CD4-positive, alpha-beta memory T cell (primary cell): ENCODE measurements around the gene ZNF578. TPM values are rescaled to one million over a fixed set of nuclear protein-coding genes. Genes with fewer than 3 reads are reported as not detected.
"Not testable (repeated sequence)": the region's sequence is repeated elsewhere in the genome, so short reads cannot be mapped to it uniquely, and the experiment has no call there.

ENCODE experiments used
- CTCF ChIA-PET: fragments of 350-600 bp; sonication (Branson Sonifier 250); formaldehyde crosslinking; loops from one replicate; lab custom pipeline; 2021; ENCODE audit warnings: inconsistent platforms; ENCODE audit not compliant: partially characterized antibody; lab: Charles Lee
- POLR2A ChIA-PET: fragments of 350-600 bp; sonication (Branson Sonifier 250); formaldehyde crosslinking; loops from one replicate; lab custom pipeline; 2021; ENCODE audit not compliant: partially characterized antibody; lab: Charles Lee
- DNase-seq, 5 donors: peaks; one replicate each; pipeline versions ENCODE4 v3.0.0 to v3.0.0-alpha.2; 2020 to 2022; ENCODE audit warnings: mixed read lengths in 1 of 5
- H3K27ac ChIP-seq: one replicate; pipeline ENCODE4 v1.7.0; 2013; ENCODE audit warnings: low read depth, low read length
- H3K27me3 ChIP-seq: 2 replicates; pipeline ENCODE4 v1.7.0; 2013; ENCODE audit warnings: mild to moderate bottlenecking, low read length, moderate library complexity; ENCODE audit not compliant: insufficient read depth
- H3K36me3 ChIP-seq: 2 replicates; pipeline ENCODE4 v1.7.0; 2013; ENCODE audit warnings: mild to moderate bottlenecking, low read length, moderate library complexity; ENCODE audit not compliant: insufficient read depth
- H3K4me1 ChIP-seq: 2 replicates; pipeline ENCODE4 v1.7.0; 2013; ENCODE audit warnings: mild to moderate bottlenecking, low read length, moderate library complexity; ENCODE audit not compliant: insufficient read depth
- H3K4me3 ChIP-seq, 2 donors: one replicate each; pipeline ENCODE4 v1.7.0; 2013; ENCODE audit warnings: low read length in 2 of 2, mild to moderate bottlenecking in 1 of 2
- H3K9me3 ChIP-seq, 2 donors: one replicate each; pipeline ENCODE4 v1.7.0; 2013; ENCODE audit warnings: low read length in 2 of 2, control low read depth in 1 of 2; ENCODE audit not compliant: control insufficient read depth in 1 of 2
- H3K27ac Mint-ChIP-seq, 7 donors: one replicate each; pipeline ENCODE4 v1.8.0; 2020 to 2021; ENCODE audit warnings: mixed read lengths in 7 of 7, mild to moderate bottlenecking in 6 of 7, inconsistent platforms in 3 of 7, moderate library complexity in 3 of 7
- H3K27me3 Mint-ChIP-seq, 2 donors: one replicate each; pipeline ENCODE4 v1.8.0; 2020 to 2021; ENCODE audit warnings: mixed read lengths in 2 of 2
- H3K36me3 Mint-ChIP-seq, 2 donors: one replicate each; pipeline ENCODE4 v1.8.0; 2020 to 2021; ENCODE audit warnings: mixed read lengths in 2 of 2, inconsistent platforms in 1 of 2, mild to moderate bottlenecking in 1 of 2
- H3K4me1 Mint-ChIP-seq, 4 donors: one replicate each; pipeline ENCODE4 v1.8.0; 2020 to 2021; ENCODE audit warnings: mixed read lengths in 4 of 4, mild to moderate bottlenecking in 1 of 4
- H3K4me3 Mint-ChIP-seq, 8 donors: one replicate each; pipeline ENCODE4 v1.8.0; 2020 to 2021; ENCODE audit warnings: mixed read lengths in 8 of 8, mild to moderate bottlenecking in 7 of 8, moderate library complexity in 6 of 8, inconsistent platforms in 3 of 8
- H3K9me3 Mint-ChIP-seq, 8 donors: one replicate each; pipeline ENCODE4 v1.8.0; 2020 to 2021; ENCODE audit warnings: mixed read lengths in 8 of 8, mild to moderate bottlenecking in 5 of 8, inconsistent platforms in 3 of 8, moderate library complexity in 1 of 8
- intact Hi-C: fragments of 100-400 bp; cut with micrococcal nuclease; formaldehyde crosslinking; loops from one replicate; pipeline ENCODE4 v1.15.1; 2023
- polyA plus RNA-seq, 2 donors: library from polyadenylated mRNA; unstranded; fragments of 300-500 nt; fragmentation: Illumina TruSeq; gene quantifications; one replicate each; pipeline ENCODE4 v1.2.3, GENCODE V29; 2021
- total RNA-seq, 2 experiments: library from RNA; stranded (reverse); gene quantifications; one replicate each; pipeline ENCODE4 v1.2.3, GENCODE V29; 2021

ZNF578 gene
- total and polyA plus RNA-seq, 4 experiments from 2014 or later: 1.9 to 4.9 (median 3.2) TPM

GRCh38 chr19:52516191-52516590 is 62.8 kb downstream of the ZNF578 start:
- Histone ChIP-seq H3K27ac (no peak overlapping the region), H3K4me1 (no peaks in the 10 kb centered on the region), H3K36me3 (no peaks in the 10 kb centered on the region), H3K4me3 (no peak overlapping the region), H3K27me3 (no peaks in the 10 kb centered on the region), H3K9me3 (peaks cover 0 to 10% of the 10 kb centered on the region in 2 donors)
- H3K36me3 Mint-ChIP-seq: peaks cover 28 to 32% of the 10 kb centered on the region in 2 donors
- intact Hi-C loops: loop anchor here (5.0 kb wide), 1 partner anchor 331 kb away; no protein-coding TSS in a partner anchor
- H3K27me3 Mint-ChIP-seq: peaks cover 4 to 7% of the 10 kb centered on the region in 2 donors
- ChIA-PET CTCF (no interaction called here), POLR2A (no interaction called here)
- no peak for DNase-seq
- peaks cover 0 to 2% (median under 1%) of the 10 kb centered on the region in 4 donors for H3K4me1 Mint-ChIP-seq
- no peak overlapping the region for H3K4me3 Mint-ChIP-seq
- no peak overlapping the region for H3K27ac Mint-ChIP-seq
- H3K9me3 Mint-ChIP-seq: peaks cover 5 to 94% (median 77%) of the 10 kb centered on the region in 8 donors

GRCh38 chr19:52518646-52519045 is 65.3 kb downstream of the ZNF578 start:
- Histone ChIP-seq H3K9me3 (peaks cover 0 to 7% of the 10 kb centered on the region in 2 donors), H3K4me3 (no peak overlapping the region), H3K4me1 (no peaks in the 10 kb centered on the region), H3K27ac (no peak overlapping the region), H3K27me3 (no peaks in the 10 kb centered on the region), H3K36me3 (no peaks in the 10 kb centered on the region)
- Mint-ChIP-seq H3K4me1 (peaks cover 0 to 2% (median under 1%) of the 10 kb centered on the region in 4 donors), H3K27me3 (peaks cover 4 to 7% of the 10 kb centered on the region in 2 donors), H3K9me3 (peaks cover 0 to 88% (median 69%) of the 10 kb centered on the region in 8 donors), H3K36me3 (peaks cover 17 to 19% of the 10 kb centered on the region in 2 donors), H3K4me3 (no peak overlapping the region), H3K27ac (peak overlapping the region in 1 of 7 donors; percentile 7)
- CTCF ChIA-PET: no interaction called here
- DNase-seq: no peak
- intact Hi-C loops: loop anchor here (5.0 kb wide), 1 partner anchor 329 kb away; no protein-coding TSS in a partner anchor
- POLR2A ChIA-PET: no interaction called here

GRCh38 chr19:52519175-52519574 is 65.8 kb downstream of the ZNF578 start:
- H3K27ac ChIP-seq, H3K36me3 ChIP-seq, H3K4me1 ChIP-seq, H3K27ac Mint-ChIP-seq, H3K27me3 Mint-ChIP-seq, H3K4me1 Mint-ChIP-seq, H3K4me3 ChIP-seq, H3K9me3 ChIP-seq, POLR2A ChIA-PET, DNase-seq, CTCF ChIA-PET, H3K4me3 Mint-ChIP-seq, H3K27me3 ChIP-seq: not testable (repeated sequence)
- intact Hi-C loops: loop anchor here (5.0 kb wide), 1 partner anchor 328 kb away; no protein-coding TSS in a partner anchor
- Mint-ChIP-seq H3K36me3 (peaks cover 13 to 14% of the 10 kb centered on the region in 2 donors), H3K9me3 (peaks cover 0 to 83% (median 65%) of the 10 kb centered on the region in 8 donors)

DNA sequence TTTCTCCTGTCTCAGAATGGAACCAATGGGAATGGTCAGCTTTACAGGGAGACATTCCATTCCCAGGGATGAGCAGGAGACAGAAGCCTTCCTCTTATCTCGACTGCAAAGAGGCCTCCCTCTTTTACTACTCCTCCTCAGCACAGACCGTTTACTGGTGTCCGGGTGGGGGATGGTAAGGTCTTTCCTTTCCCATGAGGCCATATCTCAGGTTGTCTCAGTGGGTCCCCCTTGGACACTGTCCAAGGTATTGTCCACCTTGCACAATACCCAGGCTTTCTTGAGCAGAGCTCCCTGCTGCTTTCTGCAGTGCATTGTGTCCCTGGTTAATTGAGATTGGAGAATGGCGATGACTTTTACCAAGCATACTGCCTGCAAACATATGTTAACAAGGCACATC is 66.7 kb downstream of the ZNF578 start:
- no peak overlapping the region for H3K4me3 ChIP-seq
- intact Hi-C loops: no loop called here
- Mint-ChIP-seq H3K27ac (no peak overlapping the region), H3K4me3 (no peak overlapping the region), H3K36me3 (peaks cover 12 to 13% of the 10 kb centered on the region in 2 donors), H3K27me3 (peaks cover 4 to 8% of the 10 kb centered on the region in 2 donors), H3K4me1 (peaks cover 0 to 2% (median under 1%) of the 10 kb centered on the region in 4 donors), H3K9me3 (peaks cover 0 to 78% (median 58%) of the 10 kb centered on the region in 8 donors)
- H3K27ac ChIP-seq: no peak overlapping the region
- no peaks in the 10 kb centered on the region for H3K36me3 ChIP-seq
- no peak for DNase-seq
- POLR2A ChIA-PET: no interaction called here
- no peaks in the 10 kb centered on the region for H3K27me3 ChIP-seq
- CTCF ChIA-PET: no interaction called here
- peaks cover 0 to 7% of the 10 kb centered on the region in 2 donors for H3K9me3 ChIP-seq
- H3K4me1 ChIP-seq: no peaks in the 10 kb centered on the region

GRCh38 chr19:52522551-52522950 is 69.2 kb downstream of the ZNF578 start:
- intact Hi-C loops: no loop called here
- H3K4me3 Mint-ChIP-seq: peak overlapping the region in 1 of 8 donors; percentile 29
- no peak for DNase-seq

DNA sequence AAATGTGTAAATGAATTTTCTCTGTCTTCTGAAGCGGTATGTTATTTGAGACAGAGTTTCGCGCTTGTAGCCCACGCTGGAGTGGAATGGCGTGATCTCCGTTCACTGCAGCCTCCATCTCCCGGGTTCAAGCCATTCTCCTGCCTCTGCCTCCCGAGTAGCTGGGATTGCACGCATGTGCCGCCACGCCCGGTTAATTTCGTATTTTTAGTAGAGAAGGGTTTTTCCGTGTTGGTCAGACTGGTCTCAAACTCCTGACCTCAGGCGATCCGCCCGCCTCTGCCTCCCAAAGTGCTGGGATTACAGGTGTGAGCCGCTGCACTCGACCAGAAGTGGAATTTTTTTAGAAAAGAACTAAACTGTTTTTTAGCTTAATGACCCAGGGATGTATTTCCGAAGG is 70.7 kb downstream of the ZNF578 start:
- no peaks in the 10 kb centered on the region for H3K27me3 ChIP-seq
- DNase-seq: no peak
- no peaks in the 10 kb centered on the region for H3K36me3 ChIP-seq
- H3K4me3 ChIP-seq: no peak overlapping the region
- Mint-ChIP-seq H3K36me3 (peaks cover 10 to 18% of the 10 kb centered on the region in 2 donors), H3K4me1 (peaks cover 12 to 26% (median 16%) of the 10 kb centered on the region in 4 donors), H3K27me3 (peaks cover 0 to 4% of the 10 kb centered on the region in 2 donors), H3K9me3 (peaks cover 0 to 45% (median 32%) of the 10 kb centered on the region in 8 donors), H3K27ac (no peak overlapping the region), H3K4me3 (no peak overlapping the region)
- CTCF ChIA-PET: no interaction called here
- POLR2A ChIA-PET: no interaction called here
- intact Hi-C loops: no loop called here
- no peak overlapping the region for H3K27ac ChIP-seq
- peaks cover 17% of the 10 kb centered on the region for H3K4me1 ChIP-seq
- no peaks in the 10 kb centered on the region for H3K9me3 ChIP-seq

More at GRCh38 chr19:52522551-52522950, 69.2 kb downstream of the ZNF578 start:
- peaks cover 2 to 8% of the 10 kb centered on the region in 2 donors for H3K27me3 Mint-ChIP-seq
- peak overlapping the region in 1 of 7 donors; percentile 52 for H3K27ac Mint-ChIP-seq
- H3K4me1 ChIP-seq: peaks cover 4% of the 10 kb centered on the region
- peaks cover 0 to 59% (median 40%) of the 10 kb centered on the region in 8 donors for H3K9me3 Mint-ChIP-seq
- ChIA-PET CTCF (no interaction called here), POLR2A (no interaction called here)
- H3K36me3 ChIP-seq: no peaks in the 10 kb centered on the region
- no peaks in the 10 kb centered on the region for H3K27me3 ChIP-seq
- H3K4me3 ChIP-seq: no peak overlapping the region
- no peaks in the 10 kb centered on the region for H3K9me3 ChIP-seq
- H3K27ac ChIP-seq: no peak overlapping the region
- peaks cover 2 to 10% (median 5%) of the 10 kb centered on the region in 4 donors for H3K4me1 Mint-ChIP-seq
- H3K36me3 Mint-ChIP-seq: peaks cover 3 to 10% of the 10 kb centered on the region in 2 donors

GRCh38 chr19:52527134-52527955 is 74.0 kb downstream of the ZNF578 start, which contains the start of gene ZNF808:
TSS of gene ZNF808 (plus strand) at chr19:52527668. CDS start at chr19:52543285, 15,617 bp downstream.
- CTCF ChIA-PET: interaction anchor here (0.7 to 1.1 kb wide), 2 partner anchors 39 to 111 kb away, joined by 3 read pairs; no protein-coding TSS in a partner anchor
- peaks cover 0 to 17% (median 11%) of the 10 kb centered on the region in 8 donors for H3K9me3 Mint-ChIP-seq
- peaks cover 18 to 36% (median 26%) of the 10 kb centered on the region in 4 donors for H3K4me1 Mint-ChIP-seq
- H3K27ac ChIP-seq: peak within 1 kb of the TSS; percentile 91
- H3K4me3 ChIP-seq: peak within 1 kb of the TSS; percentile 78 to 98
- POLR2A ChIA-PET: interaction anchor here (0.6 to 1.3 kb wide), 8 partner anchors 9 to 515 kb away, joined by 3 to 6 read pairs (median 3); partner anchors contain the start of gene ZNF880
- peak within 1 kb of the TSS; percentile 94 to 99 (median 99) for H3K27ac Mint-ChIP-seq
- no peaks in the 10 kb centered on the region for H3K36me3 ChIP-seq
- intact Hi-C loops: loop anchor here (1.0 to 5.0 kb wide), 10 partner anchors 8 to 632 kb away; partner anchors contain the start of genes ZNF347, ZNF528, ZNF611 and ZNF701
- no peaks in the 10 kb centered on the region for H3K27me3 ChIP-seq
- H3K4me1 ChIP-seq: peaks cover 19% of the 10 kb centered on the region
- no peaks in the 10 kb centered on the region for H3K9me3 ChIP-seq
- H3K36me3 Mint-ChIP-seq: peaks cover 9 to 21% of the 10 kb centered on the region in 2 donors
- DNase-seq: peak; percentile 91 to 97 (median 91)
- peak within 1 kb of the TSS; percentile 96 to 100 (median 99) for H3K4me3 Mint-ChIP-seq
- H3K27me3 Mint-ChIP-seq: peaks cover 0 to 1% of the 10 kb centered on the region in 2 donors
